HepG2 (cell line): ENCODE results near the gene PIEZO1. TPM values are rescaled to one million over a fixed set of nuclear protein-coding genes. Genes with fewer than 3 reads are reported as not detected.

Source experiments
- ARNTL ChIP-seq: sonication (generic); formaldehyde crosslinking; IDR thresholded peaks from 2 replicates; pipeline ENCODE4 v1.4.0; 2020; ENCODE audit warnings: mild to moderate bottlenecking, missing genetic modification reagents
- ELF1 ChIP-seq: sonication (generic); formaldehyde crosslinking; IDR thresholded peaks from 2 replicates; pipeline ENCODE4 v1.4.0; 2020; ENCODE audit warnings: missing genetic modification reagents
- HMGXB4 ChIP-seq, 2 experiments: sonication (generic) in 1 of 2; formaldehyde crosslinking in 1 of 2; IDR thresholded peaks; 2 replicates each; pipeline versions ENCODE4 v1.4.0 to v1.6.1; 2018 to 2020; ENCODE audit warnings: missing genetic modification reagents in 2 of 2, borderline replicate concordance in 1 of 2, low read depth in 1 of 2, mild to moderate bottlenecking in 1 of 2, missing biosample characterization in 1 of 2
- HNRNPL ChIP-seq: fragments of 200-400 bp; formaldehyde crosslinking; IDR thresholded peaks from 2 replicates; pipeline ENCODE4 v1.6.1; 2017; ENCODE audit warnings: mild to moderate bottlenecking, low read depth, low read length
- NCOA5 ChIP-seq: sonication (generic); formaldehyde crosslinking; IDR thresholded peaks from 2 replicates; pipeline ENCODE4 v1.4.0; 2020; ENCODE audit warnings: missing genetic modification reagents
- POLR2G ChIP-seq: fragments of 200-400 bp; formaldehyde crosslinking; IDR thresholded peaks from 2 replicates; pipeline ENCODE4 v1.6.1; 2018; ENCODE audit warnings: mild to moderate bottlenecking, low read depth, low read length, moderate library complexity
- RAD21 ChIP-seq: fragments of 450-650 bp; formaldehyde crosslinking; IDR thresholded peaks from 2 replicates; pipeline ENCODE4 v1.5.0; 2020; ENCODE audit warnings: mild to moderate bottlenecking
- RELA ChIP-seq: sonication (generic); formaldehyde crosslinking; IDR thresholded peaks from 2 replicates; pipeline ENCODE4 v1.4.0; 2020; ENCODE audit warnings: missing genetic modification reagents
- TFDP1 ChIP-seq: IDR thresholded peaks from 2 replicates; pipeline ENCODE4 v1.6.1; 2016; ENCODE audit warnings: missing compliant biosample characterization, missing genetic modification reagents, borderline replicate concordance
- TSC22D2 ChIP-seq: sonication (generic); formaldehyde crosslinking; IDR thresholded peaks from 2 replicates; pipeline ENCODE4 v1.5.1; 2020; ENCODE audit warnings: missing genetic modification reagents, mild to moderate bottlenecking, borderline replicate concordance
- ZFP1 ChIP-seq: IDR thresholded peaks from 2 replicates; pipeline ENCODE4 v1.6.1; 2016
- ZNF160 ChIP-seq: sonication (generic); formaldehyde crosslinking; IDR thresholded peaks from 2 replicates; pipeline ENCODE4 v1.8.0; 2022; ENCODE audit warnings: mild to moderate bottlenecking, inconsistent platforms, missing genetic modification reagents
- ZNF234 ChIP-seq: sonication (generic); formaldehyde crosslinking; conservative IDR thresholded peaks from 2 replicates; pipeline ENCODE4 v1.5.1; 2020; ENCODE audit warnings: mild to moderate bottlenecking, missing genetic modification reagents
- ZNF33B ChIP-seq: sonication (generic); formaldehyde crosslinking; IDR thresholded peaks from 2 replicates; pipeline ENCODE4 v1.5.1; 2020; ENCODE audit warnings: mild to moderate bottlenecking, missing genetic modification reagents
- ZNF407 ChIP-seq: sonication (generic); formaldehyde crosslinking; IDR thresholded peaks from one replicate; pipeline ENCODE4 v1.5.1; 2020; ENCODE audit warnings: mild to moderate bottlenecking, missing genetic modification reagents; ENCODE audit errors: not compliant biosample characterization
- ZNF557 ChIP-seq: sonication (generic); formaldehyde crosslinking; IDR thresholded peaks from 2 replicates; pipeline ENCODE4 v1.4.0; 2020; ENCODE audit warnings: missing genetic modification reagents
- ZNF558 ChIP-seq: sonication (generic); formaldehyde crosslinking; IDR thresholded peaks from 2 replicates; pipeline ENCODE4 v1.9.0; 2022; ENCODE audit warnings: mild to moderate bottlenecking, missing genetic modification reagents, borderline replicate concordance
- ZNF572 ChIP-seq: sonication (generic); formaldehyde crosslinking; IDR thresholded peaks from 2 replicates; pipeline ENCODE4 v1.5.1; 2020; ENCODE audit warnings: mild to moderate bottlenecking, missing genetic modification reagents
- ZNF589 ChIP-seq: sonication (generic); formaldehyde crosslinking; conservative IDR thresholded peaks from 2 replicates; pipeline ENCODE4 v1.8.0; 2022; ENCODE audit warnings: mild to moderate bottlenecking, moderate library complexity, missing genetic modification reagents
- polyA plus RNA-seq, 8 experiments: library from polyadenylated mRNA; depleted of rRNA in 3 of 8; stranded (reverse) in 7 of 8; unstranded in 1 of 8; fragments of >200 nt; fragmentation: Illumina TruSeq in 4 of 8; extraction: Trizol in 4 of 8; gene quantifications; 2 replicates each; pipeline versions ENCODE4 v1.2.1 to v1.2.3, GENCODE V29; 2011 to 2016; ENCODE audit warnings: low read depth in 4 of 8, missing spikeins in 1 of 8, mixed read lengths in 1 of 8; ENCODE audit not compliant: insufficient read depth in 1 of 8
- total RNA-seq, 5 experiments: library from RNA; depleted of rRNA; stranded (reverse); fragments of >200 nt; fragmentation: Illumina TruSeq; extraction: Trizol; gene quantifications; 2 replicates each; pipeline ENCODE4 v1.2.3, GENCODE V29; 2016; ENCODE audit warnings: low read depth in 1 of 5

PIEZO1 gene
- total and polyA plus RNA-seq, 2 of the 13 experiments (the other 11 are each of a cell fraction or from before 2014, with no cell fraction given) = 67.9 to 85.0 TPM

- TF ChIP-seq POLR2G (peak; percentile 37; the same call in 1 of the 2 replicates), NCOA5 (CRISPR knock-in tag) (no peak), TSC22D2 (CRISPR knock-in tag) (no peak; the same call in 1 of the 2 replicates), ZNF160 (no peak), ZFP1 (no peak), RELA (CRISPR knock-in tag) (no peak; the same call in 1 of the 2 replicates), ZNF558 (peak; percentile 83; the same call in 1 of the 2 replicates), ELF1 (CRISPR knock-in tag) (peak; percentile 50; the same call in 1 of the 2 replicates), RAD21 (CRISPR knock-in tag) (peak; percentile 26; the same call in 1 of the 2 replicates), TFDP1 (CRISPR knock-in tag) (peak; percentile 7; the same call in 1 of the 2 replicates), ZNF234 (CRISPR knock-in tag) (peak; percentile 89), ZNF33B (CRISPR knock-in tag) (no peak), HNRNPL (peak; percentile 86), ZNF407 (CRISPR knock-in tag) (peak; percentile 6), ZNF572 (CRISPR knock-in tag) (0 out of 2 replicates have a peak, but pooled peaks have one; percentile 78), ZNF557 (CRISPR knock-in tag) (no peak), HMGXB4 (CRISPR knock-in tag; IDR thresholded peaks at IDR 0.05; ENCODE audit: borderline replicate concordance in 1 of 2, low read depth in 1 of 2) (peak; percentile 23 to 83; a peak in 3 of 4 replicates), ZNF589 (CRISPR knock-in tag) (no peak), ARNTL (no peak)
Observed at GRCh38 chr16:88784074-88784855, 755 bp downstream of the PIEZO1 start (continued).
